Sigmoid colon (tissue), 7 donors: ENCODE results near the gene ZFAND2B. TPM values are rescaled to one million over a fixed set of nuclear protein-coding genes. Genes with fewer than 3 reads are reported as not detected.
A peak's percentile ranks its signal among the peaks of the same experiment; 100 is the strongest.

Experiments
- DNase-seq: peaks from one replicate; pipeline ENCODE4 v3.0.0-alpha.2; 2019
- H3K27ac ChIP-seq, 4 donors: fragments of 200-600 bp; sonication (generic); one replicate each; pipeline ENCODE4 v1.5.1; 2016 to 2019; ENCODE audit warnings: mild to moderate bottlenecking in 1 of 4
- H3K27me3 ChIP-seq, 3 donors: fragments of 200-600 bp; sonication (generic); one replicate each; pipeline ENCODE4 v1.5.1; 2019; ENCODE audit warnings: mild to moderate bottlenecking in 1 of 3
- H3K36me3 ChIP-seq, 4 donors: fragments of 200-600 bp; sonication (generic); one replicate each; pipeline ENCODE4 v1.5.1; 2016 to 2019
- H3K4me1 ChIP-seq, 4 donors: fragments of 200-600 bp; sonication (generic); one replicate each; pipeline ENCODE4 v1.5.1; 2017 to 2019
- H3K4me3 ChIP-seq, 4 donors: fragments of 200-600 bp; sonication (generic); one replicate each; pipeline ENCODE4 v1.5.1; 2017 to 2019; ENCODE audit warnings: mild to moderate bottlenecking in 2 of 4, moderate library complexity in 1 of 4
- H3K9me3 ChIP-seq, 4 donors: fragments of 200-600 bp in 3 of 4; sonication (generic) in 3 of 4; one replicate each; pipeline versions ENCODE4 v1.5.1 to v1.6.1; 2013 to 2019
- EP300 ChIP-seq, 4 donors: sonication (generic); formaldehyde crosslinking; IDR thresholded peaks; one replicate each; pipeline ENCODE4 v1.6.1; 2017; ENCODE audit warnings: antibody characterized with exemption in 4 of 4
- POLR2A ChIP-seq, 2 donors: fragments of 450-650 bp; IDR thresholded peaks; one replicate each; pipeline ENCODE4 v1.6.1; 2016; ENCODE audit warnings: antibody characterized with exemption in 2 of 2, mild to moderate bottlenecking in 2 of 2, moderate library complexity in 2 of 2
- POLR2AphosphoS5 ChIP-seq, 4 donors: sonication (generic); formaldehyde crosslinking; IDR thresholded peaks; one replicate each; pipeline ENCODE4 v1.6.1; 2017; ENCODE audit warnings: antibody characterized with exemption in 4 of 4
- WGBS, 2 donors: extraction: QIAGEN DNeasy Blood & Tissue Kit; methylation state at CpG; one replicate each; pipeline ENCODE4 v1.1.7; 2013; 5-methylcytosine and 5-hydroxymethylcytosine counted together
- intact Hi-C: fragments of 100-400 bp; cut with DNase I; formaldehyde crosslinking; loops from one replicate; pipeline ENCODE4 v1.15.1; 2023
- polyA plus RNA-seq, 3 donors: library from polyadenylated mRNA; stranded (reverse); fragments of 200-250 nt; gene quantifications; one replicate each; pipeline ENCODE4 v1.2.3, GENCODE V29; 2013
- total RNA-seq, 4 donors: library from RNA; depleted of rRNA; stranded (reverse); fragments of >200 nt; gene quantifications; one replicate each; pipeline ENCODE4 v1.1.0, GENCODE V29; 2016
- TF ChIP-seq, protein P1 (sequence below), 4 experiments: fragments of 450-650 bp in 3 of 4; fragments of 200-600 bp in 1 of 4; IDR thresholded peaks; one replicate each; pipeline ENCODE4 v1.5.1; 2016 to 2019; ENCODE audit warnings: antibody characterized with exemption in 4 of 4, mild to moderate bottlenecking in 3 of 4, moderate library complexity in 2 of 4
- donor health status: healthy with polysubstance abuse.
- donor health status: Bipolar disorder and iron deficiency.
- donor health status: healthy.

The ZFAND2B gene
- total and polyA plus RNA-seq, 7 donors = 26.9 to 103 (median 52.4) TPM

GRCh38 chr2:219245899-219246230 lies 39.3 kb downstream of the ZFAND2B start:
- peak overlapping the region; percentile 87 to 97 (median 92) for H3K27ac ChIP-seq
- WGBS, 2 donors = 5 to 14% methylated on average over 10 of the region's 10 CpGs
- DNase-seq = no peak
- intact Hi-C loops = loop anchor here (2.0 kb wide), 1 partner anchor 15 kb away; no protein-coding TSS in a partner anchor
- H3K9me3 ChIP-seq = no peaks in the 10 kb centered on the region
- no peaks in the 10 kb centered on the region for H3K27me3 ChIP-seq
- peaks cover 0 to 51% (median 49%) of the 10 kb centered on the region in 4 donors for H3K4me1 ChIP-seq
- peak overlapping the region; percentile 62 to 89 (median 74) for H3K4me3 ChIP-seq
- peaks cover 0 to 32% (median 8%) of the 10 kb centered on the region in 4 donors for H3K36me3 ChIP-seq
- TF ChIP-seq POLR2A (IDR thresholded peaks at IDR 0.05) = no peak
- no peak for TF ChIP-seq POLR2AphosphoS5 (IDR thresholded peaks at IDR 0.05)
- TF ChIP-seq EP300 (IDR thresholded peaks at IDR 0.05) = no peak
- TF ChIP-seq, protein P1, sequence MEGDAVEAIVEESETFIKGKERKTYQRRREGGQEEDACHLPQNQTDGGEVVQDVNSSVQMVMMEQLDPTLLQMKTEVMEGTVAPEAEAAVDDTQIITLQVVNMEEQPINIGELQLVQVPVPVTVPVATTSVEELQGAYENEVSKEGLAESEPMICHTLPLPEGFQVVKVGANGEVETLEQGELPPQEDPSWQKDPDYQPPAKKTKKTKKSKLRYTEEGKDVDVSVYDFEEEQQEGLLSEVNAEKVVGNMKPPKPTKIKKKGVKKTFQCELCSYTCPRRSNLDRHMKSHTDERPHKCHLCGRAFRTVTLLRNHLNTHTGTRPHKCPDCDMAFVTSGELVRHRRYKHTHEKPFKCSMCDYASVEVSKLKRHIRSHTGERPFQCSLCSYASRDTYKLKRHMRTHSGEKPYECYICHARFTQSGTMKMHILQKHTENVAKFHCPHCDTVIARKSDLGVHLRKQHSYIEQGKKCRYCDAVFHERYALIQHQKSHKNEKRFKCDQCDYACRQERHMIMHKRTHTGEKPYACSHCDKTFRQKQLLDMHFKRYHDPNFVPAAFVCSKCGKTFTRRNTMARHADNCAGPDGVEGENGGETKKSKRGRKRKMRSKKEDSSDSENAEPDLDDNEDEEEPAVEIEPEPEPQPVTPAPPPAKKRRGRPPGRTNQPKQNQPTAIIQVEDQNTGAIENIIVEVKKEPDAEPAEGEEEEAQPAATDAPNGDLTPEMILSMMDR (IDR thresholded peaks at IDR 0.05) = no peak

DNA sequence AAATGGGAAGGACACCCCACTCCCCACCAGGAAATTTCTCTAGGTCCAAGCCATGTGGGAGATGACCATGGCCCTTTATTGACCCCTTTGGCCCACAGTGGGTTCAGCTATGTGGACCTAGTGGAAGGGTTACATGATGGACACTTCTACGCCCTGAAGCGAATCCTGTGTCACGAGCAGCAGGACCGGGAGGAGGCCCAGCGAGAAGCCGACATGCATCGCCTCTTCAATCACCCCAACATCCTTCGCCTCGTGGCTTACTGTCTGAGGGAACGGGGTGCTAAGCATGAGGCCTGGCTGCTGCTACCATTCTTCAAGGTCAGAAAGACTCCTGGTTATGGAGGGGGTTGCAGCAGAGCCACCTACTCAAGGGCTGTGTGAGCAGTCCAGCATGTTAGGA lies 40.0 kb downstream of the ZFAND2B start:
- Histone ChIP-seq H3K36me3 (peaks cover 0 to 39% (median 8%) of the 10 kb centered on the region in 4 donors), H3K9me3 (no peaks in the 10 kb centered on the region), H3K27ac (peak overlapping the region; percentile 87 to 97 (median 92)), H3K27me3 (no peaks in the 10 kb centered on the region), H3K4me1 (peaks cover 0 to 53% (median 53%) of the 10 kb centered on the region in 4 donors), H3K4me3 (no peak overlapping the region)
- intact Hi-C loops = no loop called here
- WGBS, 2 donors = 94% methylated on average over 10 of the region's 10 CpGs
- DNase-seq = no peak
- TF ChIP-seq EP300 (IDR thresholded peaks at IDR 0.05) (no peak), POLR2A (IDR thresholded peaks at IDR 0.05) (no peak), POLR2AphosphoS5 (IDR thresholded peaks at IDR 0.05) (no peak)
- TF ChIP-seq, protein P1 (IDR thresholded peaks at IDR 0.05) = no peak

GRCh38 chr2:219247678-219248642 lies 41.4 kb downstream of the ZFAND2B start:
- TF ChIP-seq EP300 (IDR thresholded peaks at IDR 0.05) (no peak), POLR2AphosphoS5 (IDR thresholded peaks at IDR 0.05) (no peak), POLR2A (IDR thresholded peaks at IDR 0.05) (no peak)
- TF ChIP-seq, protein P1 (IDR thresholded peaks at IDR 0.05) = no peak
- H3K36me3 ChIP-seq = peaks cover 0 to 40% (median 8%) of the 10 kb centered on the region in 4 donors
- no peaks in the 10 kb centered on the region for H3K9me3 ChIP-seq
- no peaks in the 10 kb centered on the region for H3K27me3 ChIP-seq
- 72 to 86% methylated on average over 17 of the region's 17 CpGs for WGBS, 2 donors
- peak overlapping the region; percentile 79 to 87 (median 82) for H3K27ac ChIP-seq
- no peak for DNase-seq
- H3K4me1 ChIP-seq = peaks cover 0 to 67% (median 65%) of the 10 kb centered on the region in 4 donors
- no peak overlapping the region for H3K4me3 ChIP-seq
- intact Hi-C loops = no loop called here

DNA sequence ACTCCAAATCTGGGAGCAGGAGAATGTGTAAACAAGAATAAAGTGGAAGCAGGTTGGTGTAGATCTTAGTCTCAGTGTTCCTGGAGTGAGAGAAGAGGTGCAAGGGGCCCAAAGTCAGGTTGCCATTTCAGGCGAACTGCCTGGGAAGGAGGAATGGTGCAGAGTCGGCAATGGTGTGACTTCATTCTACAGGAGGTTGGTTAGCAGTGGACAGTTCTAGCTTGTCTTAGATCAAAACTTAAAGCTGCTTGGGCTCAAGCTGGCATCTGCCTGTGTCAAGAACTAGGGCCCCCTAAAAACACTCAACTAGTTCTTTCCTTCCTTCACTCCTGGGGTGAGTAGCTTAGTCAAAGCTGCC lies 42.2 kb downstream of the ZFAND2B start:
- Histone ChIP-seq H3K27ac (peak overlapping the region; percentile 79 to 87 (median 82)), H3K27me3 (no peaks in the 10 kb centered on the region), H3K9me3 (no peaks in the 10 kb centered on the region), H3K36me3 (peaks cover 0 to 40% (median 8%) of the 10 kb centered on the region in 4 donors), H3K4me1 (peaks cover 0 to 72% (median 69%) of the 10 kb centered on the region in 4 donors), H3K4me3 (no peak overlapping the region)
- TF ChIP-seq EP300 (IDR thresholded peaks at IDR 0.05) (no peak), POLR2A (IDR thresholded peaks at IDR 0.05) (no peak), POLR2AphosphoS5 (IDR thresholded peaks at IDR 0.05) (no peak)
- TF ChIP-seq, protein P1 (IDR thresholded peaks at IDR 0.05) = no peak
- intact Hi-C loops = no loop called here
- no peak for DNase-seq
- WGBS, 2 donors = 23 to 63% methylated on average over 2 of the region's 2 CpGs
